Activated naive CD8-positive, alpha-beta T cell (primary cell): ENCODE results near the gene PCID2.

ENCODE experiments used
- H3K27ac Mint-ChIP-seq: one replicate; pipeline ENCODE4 v1.8.0; 2021; ENCODE audit warnings: mixed read lengths
- H3K27me3 Mint-ChIP-seq: one replicate; pipeline ENCODE4 v1.8.0; 2021; ENCODE audit warnings: mixed read lengths
- H3K36me3 Mint-ChIP-seq: one replicate; pipeline ENCODE4 v1.8.0; 2021; ENCODE audit warnings: mixed read lengths
- H3K4me1 Mint-ChIP-seq: one replicate; pipeline ENCODE4 v1.8.0; 2021; ENCODE audit warnings: low read depth, mixed read lengths
- H3K4me3 Mint-ChIP-seq: one replicate; pipeline ENCODE4 v1.8.0; 2021; ENCODE audit warnings: mild to moderate bottlenecking, mixed read lengths
- H3K9me3 Mint-ChIP-seq: one replicate; pipeline ENCODE4 v1.8.0; 2021; ENCODE audit warnings: low read depth, mixed read lengths

Gene PCID2

GRCh38 chr13:113229161-113229560 is 20.7 kb upstream of the PCID2 start:
- peaks cover 3% of the 10 kb centered on the region for H3K4me1 Mint-ChIP-seq
- no peaks in the 10 kb centered on the region for H3K9me3 Mint-ChIP-seq
- H3K27me3 Mint-ChIP-seq: no peaks in the 10 kb centered on the region
- no peak overlapping the region for H3K4me3 Mint-ChIP-seq
- H3K27ac Mint-ChIP-seq: no peak overlapping the region
- peaks cover 11% of the 10 kb centered on the region for H3K36me3 Mint-ChIP-seq

DNA sequence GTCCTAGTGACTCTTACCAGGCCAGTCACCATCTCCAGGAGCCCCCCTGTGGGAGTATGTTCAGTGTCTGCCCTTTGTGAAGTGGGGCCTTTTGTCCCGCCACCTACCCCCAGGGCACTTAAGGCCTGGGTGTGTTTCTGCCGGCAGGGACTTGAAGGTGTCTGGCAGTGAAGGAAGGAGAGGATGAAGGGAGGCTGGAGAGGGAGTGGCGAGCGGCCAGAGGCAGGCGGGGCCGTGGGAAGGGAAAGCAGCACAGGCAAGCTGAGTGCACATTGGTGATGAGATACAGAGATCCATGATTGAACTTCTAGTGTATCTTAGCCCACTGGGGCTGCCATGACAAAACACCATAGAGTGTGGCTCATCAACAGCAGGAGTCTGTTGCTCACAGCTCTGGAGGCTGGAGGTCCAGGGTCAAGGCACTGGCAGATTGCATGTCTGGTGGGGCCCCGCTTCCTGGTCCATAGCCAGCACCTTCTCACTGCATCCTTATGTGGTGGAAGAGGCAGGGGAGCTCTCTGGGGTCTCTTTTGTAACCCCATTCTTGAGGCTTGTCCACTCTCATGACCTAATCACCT is 18.5 kb upstream of the PCID2 start:
- Mint-ChIP-seq H3K27ac (peak overlapping the region; percentile 61), H3K27me3 (no peaks in the 10 kb centered on the region), H3K9me3 (no peaks in the 10 kb centered on the region), H3K36me3 (peaks cover 5% of the 10 kb centered on the region), H3K4me3 (no peak overlapping the region), H3K4me1 (peaks cover 6% of the 10 kb centered on the region)

DNA sequence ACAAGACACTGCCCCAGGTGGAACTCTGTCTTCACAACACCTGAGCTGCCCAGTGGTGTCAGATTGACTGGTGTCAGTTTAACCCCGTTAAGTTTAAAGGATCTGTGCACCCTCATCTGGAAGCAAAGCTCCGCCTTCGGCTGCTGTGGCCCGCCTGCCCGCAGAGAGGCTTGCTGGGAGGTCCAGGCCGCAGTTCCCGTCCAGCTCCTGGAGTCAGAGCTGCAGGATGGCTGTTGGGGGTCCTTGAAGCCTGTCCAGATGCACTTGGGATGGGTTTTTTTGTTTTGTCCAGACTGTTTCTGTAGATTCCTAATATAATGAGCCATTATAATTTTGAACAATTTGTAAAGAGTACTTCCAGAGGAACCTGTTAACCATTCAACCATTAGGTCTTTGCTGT is 17.0 kb upstream of the PCID2 start:
- H3K9me3 Mint-ChIP-seq: no peaks in the 10 kb centered on the region
- no peaks in the 10 kb centered on the region for H3K27me3 Mint-ChIP-seq
- H3K4me1 Mint-ChIP-seq: peaks cover 12% of the 10 kb centered on the region
- H3K36me3 Mint-ChIP-seq: peaks cover 5% of the 10 kb centered on the region
- H3K4me3 Mint-ChIP-seq: no peak overlapping the region
- H3K27ac Mint-ChIP-seq: no peak overlapping the region

- H3K36me3 Mint-ChIP-seq: peaks cover 2% of the 10 kb centered on the region
- H3K27me3 Mint-ChIP-seq: no peaks in the 10 kb centered on the region
- no peak overlapping the region for H3K27ac Mint-ChIP-seq
- H3K4me3 Mint-ChIP-seq: no peak overlapping the region
- no peaks in the 10 kb centered on the region for H3K9me3 Mint-ChIP-seq
- H3K4me1 Mint-ChIP-seq: peaks cover 15% of the 10 kb centered on the region
Measured at GRCh38 chr13:113224486-113224885, 16.0 kb upstream of the PCID2 start.

DNA sequence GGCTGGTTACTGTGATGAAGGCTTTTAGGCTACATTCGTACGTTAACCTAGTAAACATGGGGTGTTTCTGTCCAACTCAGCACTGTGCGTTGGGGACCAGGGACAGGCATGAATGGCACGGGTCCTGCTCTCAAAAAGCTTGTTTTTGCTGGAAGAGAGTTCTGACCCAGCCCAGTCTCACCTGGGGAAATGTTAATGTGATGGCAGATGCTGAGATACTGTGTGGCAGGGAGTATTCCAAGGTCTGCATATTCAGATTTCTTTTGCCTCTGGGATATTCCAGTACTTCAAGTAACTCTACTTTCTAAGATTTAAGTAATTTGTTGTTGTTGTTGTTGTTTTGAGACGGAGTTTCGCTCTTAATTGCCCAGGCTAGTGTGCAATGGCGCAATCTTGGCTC is 14.6 kb upstream of the PCID2 start:
- H3K4me3 Mint-ChIP-seq: no peak overlapping the region
- H3K27ac Mint-ChIP-seq: peak overlapping the region; percentile 11
- H3K27me3 Mint-ChIP-seq: no peaks in the 10 kb centered on the region
- no peaks in the 10 kb centered on the region for H3K9me3 Mint-ChIP-seq
- H3K36me3 Mint-ChIP-seq: peaks cover 2% of the 10 kb centered on the region
- peaks cover 18% of the 10 kb centered on the region for H3K4me1 Mint-ChIP-seq

- Mint-ChIP-seq H3K27ac (peak overlapping the region; percentile 30), H3K4me1 (peaks cover 19% of the 10 kb centered on the region), H3K4me3 (no peak overlapping the region)
Measured at GRCh38 chr13:113220877-113221276, 12.4 kb upstream of the PCID2 start.

GRCh38 chr13:113220141-113220598 is 11.7 kb upstream of the PCID2 start:
- H3K9me3 Mint-ChIP-seq: no peaks in the 10 kb centered on the region
- H3K36me3 Mint-ChIP-seq: no peaks in the 10 kb centered on the region
- H3K27ac Mint-ChIP-seq: no peak overlapping the region
- H3K4me1 Mint-ChIP-seq: peaks cover 19% of the 10 kb centered on the region
- H3K4me3 Mint-ChIP-seq: no peak overlapping the region
- H3K27me3 Mint-ChIP-seq: no peaks in the 10 kb centered on the region

More at GRCh38 chr13:113220877-113221276, 12.4 kb upstream of the PCID2 start:
- no peaks in the 10 kb centered on the region for H3K9me3 Mint-ChIP-seq
- H3K36me3 Mint-ChIP-seq: no peaks in the 10 kb centered on the region
- no peaks in the 10 kb centered on the region for H3K27me3 Mint-ChIP-seq

- Mint-ChIP-seq H3K27ac (no peak overlapping the region), H3K36me3 (no peaks in the 10 kb centered on the region), H3K4me3 (no peak overlapping the region), H3K27me3 (no peaks in the 10 kb centered on the region), H3K4me1 (peaks cover 18% of the 10 kb centered on the region), H3K9me3 (no peaks in the 10 kb centered on the region)
Measured at GRCh38 chr13:113219256-113219940, 10.9 kb upstream of the PCID2 start.

DNA sequence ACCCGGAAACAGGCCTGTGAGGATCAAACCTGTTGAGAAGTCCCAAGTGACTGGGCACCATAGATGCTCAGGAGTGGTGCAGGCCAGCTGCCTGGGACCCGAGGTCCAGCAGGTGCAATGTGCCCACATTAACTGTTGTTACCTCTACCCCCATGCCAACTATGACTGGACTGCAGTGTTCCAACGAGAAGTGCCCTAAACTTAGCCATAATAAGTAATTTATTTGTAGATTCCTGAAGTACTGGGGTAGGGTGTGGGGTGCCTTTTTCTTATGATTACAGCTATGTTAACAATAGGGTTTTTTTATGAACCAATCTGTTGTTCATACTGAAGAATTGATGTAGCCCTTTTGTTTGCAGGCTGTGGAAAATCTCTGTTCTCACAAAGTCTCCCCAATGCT is 10.1 kb upstream of the PCID2 start:
- H3K36me3 Mint-ChIP-seq: no peaks in the 10 kb centered on the region

GRCh38 chr13:113216254-113217048 is 8.0 kb upstream of the PCID2 start:
- Mint-ChIP-seq H3K4me3 (peak overlapping the region; percentile 4), H3K36me3 (peaks cover 6% of the 10 kb centered on the region), H3K27me3 (no peaks in the 10 kb centered on the region), H3K4me1 (peaks cover 26% of the 10 kb centered on the region), H3K27ac (no peak overlapping the region), H3K9me3 (no peaks in the 10 kb centered on the region)

More for the DNA sequence above, 10.1 kb upstream of the PCID2 start:
- Mint-ChIP-seq H3K4me3 (no peak overlapping the region), H3K9me3 (no peaks in the 10 kb centered on the region), H3K27ac (no peak overlapping the region), H3K4me1 (peaks cover 18% of the 10 kb centered on the region), H3K27me3 (no peaks in the 10 kb centered on the region)

DNA sequence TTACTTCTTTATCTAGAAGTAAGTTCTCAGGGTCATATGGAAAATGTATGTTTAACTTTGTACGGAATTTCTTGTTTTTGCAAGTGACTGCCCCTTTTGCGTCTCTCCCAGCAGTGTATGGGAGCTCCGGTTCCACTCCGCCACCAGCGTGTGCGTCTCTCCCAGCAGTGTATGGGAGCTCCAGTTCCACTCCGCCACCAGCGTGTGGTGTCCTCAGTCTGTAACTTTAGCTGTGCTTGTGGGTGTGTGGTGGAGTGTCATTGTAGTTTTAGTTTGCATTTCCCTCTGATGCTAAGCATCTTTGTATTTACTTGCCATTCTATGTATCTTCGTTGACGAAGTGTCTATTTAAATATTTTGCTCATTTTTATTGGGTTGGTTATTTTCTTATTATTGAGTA is 3.3 kb upstream of the PCID2 start:
- Mint-ChIP-seq H3K9me3 (no peaks in the 10 kb centered on the region), H3K27ac (peak overlapping the region; percentile 41), H3K4me3 (peak overlapping the region; percentile 91), H3K4me1 (peaks cover 33% of the 10 kb centered on the region), H3K36me3 (peaks cover 10% of the 10 kb centered on the region), H3K27me3 (no peaks in the 10 kb centered on the region)

DNA sequence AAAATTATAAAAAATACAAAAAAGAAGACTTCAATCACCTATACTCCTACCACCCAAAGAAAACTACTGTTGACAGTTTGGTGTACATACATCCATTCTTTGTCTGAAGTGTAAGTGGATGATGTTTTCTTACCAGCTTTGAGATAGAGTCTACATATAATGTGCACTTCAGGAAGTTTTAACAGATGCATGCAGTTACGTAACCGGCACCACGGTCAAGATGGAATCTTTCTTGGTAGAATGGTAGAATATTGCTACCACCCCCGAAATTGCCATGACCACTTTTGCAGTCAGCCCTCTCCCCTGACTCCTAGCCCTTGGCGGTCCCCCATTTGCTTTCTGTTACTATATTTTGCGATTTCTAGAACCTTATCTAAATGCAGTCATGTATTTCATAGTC is 2.4 kb upstream of the PCID2 start:
- Mint-ChIP-seq H3K27me3 (no peaks in the 10 kb centered on the region), H3K4me3 (peak overlapping the region; percentile 91), H3K9me3 (no peaks in the 10 kb centered on the region), H3K4me1 (peaks cover 42% of the 10 kb centered on the region), H3K36me3 (peaks cover 10% of the 10 kb centered on the region), H3K27ac (peak overlapping the region; percentile 91)

DNA sequence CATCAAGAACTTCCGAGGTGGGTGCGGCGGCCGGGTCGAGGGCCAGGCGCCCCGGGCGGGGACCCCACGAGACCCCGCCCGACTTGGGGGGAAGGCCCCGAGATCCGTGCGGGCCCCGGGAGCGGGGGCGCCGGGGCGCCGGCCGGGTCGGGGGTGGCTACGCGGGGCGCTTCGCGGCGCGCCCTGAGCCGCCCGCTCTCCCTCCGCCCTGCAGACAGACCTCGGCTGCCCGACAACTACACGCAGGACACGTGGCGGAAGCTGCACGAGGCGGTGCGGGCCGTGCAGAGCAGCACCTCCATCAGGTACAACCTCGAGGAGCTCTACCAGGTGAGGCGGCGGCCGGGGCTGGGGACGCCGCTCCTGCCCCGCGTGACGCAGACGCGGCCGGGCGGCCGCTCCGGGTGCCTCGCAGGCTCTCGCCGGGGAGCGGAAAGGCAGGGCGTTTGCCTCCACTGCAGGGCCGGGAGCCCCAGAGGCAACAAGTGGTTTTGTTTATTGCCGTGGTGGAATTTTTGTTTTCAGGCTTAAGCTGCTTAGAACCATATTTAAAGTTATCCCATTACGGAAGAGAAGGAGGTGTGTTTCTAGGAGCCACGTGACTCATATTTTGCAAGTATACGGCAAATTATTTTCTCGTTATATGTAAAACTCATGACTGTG is 1.4 kb upstream of the PCID2 start:
- Mint-ChIP-seq H3K27me3 (no peaks in the 10 kb centered on the region), H3K4me1 (peaks cover 52% of the 10 kb centered on the region), H3K27ac (peak overlapping the region; percentile 91), H3K4me3 (peak overlapping the region; percentile 91), H3K36me3 (peaks cover 12% of the 10 kb centered on the region), H3K9me3 (no peaks in the 10 kb centered on the region)

DNA sequence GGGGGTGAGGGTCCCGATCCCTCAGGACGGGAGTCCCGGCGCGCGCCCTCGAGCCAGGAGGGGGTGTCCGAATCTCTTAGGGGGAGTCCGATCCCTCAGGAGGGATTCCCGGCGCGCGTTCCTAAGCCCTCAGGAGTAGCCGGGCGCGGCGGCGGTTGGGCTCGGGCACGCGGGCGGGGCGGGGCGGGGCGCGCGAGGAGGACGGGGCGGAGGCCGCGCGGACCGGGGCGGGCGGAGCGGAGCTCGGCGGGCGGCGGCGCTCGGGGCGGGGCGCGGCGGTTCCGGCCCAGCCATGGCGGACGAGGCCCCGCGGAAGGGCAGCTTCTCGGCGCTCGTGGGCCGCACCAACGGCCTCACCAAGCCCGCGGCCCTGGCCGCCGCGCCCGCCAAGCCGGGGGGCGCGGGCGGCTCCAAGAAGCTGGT is 878 bp upstream of the PCID2 start, which contains the start of gene CUL4A:
CUL4A (plus strand) TSS at position 278 of the 423 bp plus-strand sequence; CDS start at position 293, 15 bp downstream.
- H3K9me3 Mint-ChIP-seq: no peaks in the 10 kb centered on the region
- no peaks in the 10 kb centered on the region for H3K27me3 Mint-ChIP-seq
- peak within 1 kb of the TSS; percentile 96 for H3K4me3 Mint-ChIP-seq
- H3K36me3 Mint-ChIP-seq: peaks cover 12% of the 10 kb centered on the region
- peaks cover 54% of the 10 kb centered on the region for H3K4me1 Mint-ChIP-seq
- H3K27ac Mint-ChIP-seq: peak within 1 kb of the TSS; percentile 91
